Duodenal mucosa (tissue), 2 donors: ENCODE results near the gene FBXO9.

Experiments used
- H3K27ac ChIP-seq: one replicate; pipeline ENCODE4 v1.7.0; 2013; ENCODE audit warnings: low read depth, low read length
- H3K27me3 ChIP-seq, 2 donors: one replicate each; pipeline ENCODE4 v1.7.0; 2013; ENCODE audit warnings: low read length in 2 of 2, control low read depth in 1 of 2; ENCODE audit not compliant: insufficient read depth in 2 of 2, control insufficient read depth in 1 of 2
- H3K36me3 ChIP-seq, 2 donors: one replicate each; pipeline ENCODE4 v1.7.0; 2013; ENCODE audit warnings: low read length in 2 of 2, control low read depth in 1 of 2; ENCODE audit not compliant: insufficient read depth in 2 of 2, control insufficient read depth in 1 of 2
- H3K4me1 ChIP-seq, 2 donors: one replicate each; pipeline ENCODE4 v1.7.0; 2013; ENCODE audit warnings: low read length in 2 of 2, control low read depth in 1 of 2; ENCODE audit not compliant: insufficient read depth in 2 of 2, control insufficient read depth in 1 of 2
- H3K4me3 ChIP-seq, 2 donors: one replicate each; pipeline ENCODE4 v1.7.0; 2013; ENCODE audit warnings: low read length in 2 of 2, low read depth in 1 of 2
- H3K9ac ChIP-seq, 2 donors: one replicate each; pipeline ENCODE4 v1.7.0; 2013; ENCODE audit warnings: low read length in 2 of 2, low read depth in 1 of 2
- H3K9me3 ChIP-seq, 2 donors: one replicate each; pipeline ENCODE4 v1.7.0; 2013; ENCODE audit warnings: low read length in 2 of 2, control low read depth in 1 of 2; ENCODE audit not compliant: control insufficient read depth in 1 of 2

FBXO9 gene

GRCh38 chr6:53031281-53031680 is 33.9 kb upstream of the FBXO9 start:
- peaks cover 0 to 6% of the 10 kb centered on the region in 2 donors for H3K4me1 ChIP-seq
- no peaks in the 10 kb centered on the region for H3K9me3 ChIP-seq
- no peaks in the 10 kb centered on the region for H3K27me3 ChIP-seq
- H3K9ac ChIP-seq = no peak overlapping the region
- peaks cover 34 to 84% of the 10 kb centered on the region in 2 donors for H3K36me3 ChIP-seq
- H3K4me3 ChIP-seq = no peak overlapping the region
- H3K27ac ChIP-seq = no peak overlapping the region

GRCh38 chr6:53032849-53033248 is 32.4 kb upstream of the FBXO9 start:
- Histone ChIP-seq H3K9ac (no peak overlapping the region), H3K27me3 (no peaks in the 10 kb centered on the region), H3K4me3 (no peak overlapping the region), H3K9me3 (no peaks in the 10 kb centered on the region), H3K4me1 (peaks cover 0 to 6% of the 10 kb centered on the region in 2 donors), H3K27ac (no peak overlapping the region), H3K36me3 (peaks cover 27 to 81% of the 10 kb centered on the region in 2 donors)

GRCh38 chr6:53033764-53034163 is 31.4 kb upstream of the FBXO9 start:
- Histone ChIP-seq H3K9me3 (no peaks in the 10 kb centered on the region), H3K27ac (no peak overlapping the region), H3K4me1 (peaks cover 0 to 6% of the 10 kb centered on the region in 2 donors), H3K36me3 (peaks cover 23 to 82% of the 10 kb centered on the region in 2 donors), H3K4me3 (no peak overlapping the region), H3K27me3 (no peaks in the 10 kb centered on the region), H3K9ac (no peak overlapping the region)

- H3K4me1 ChIP-seq = peaks cover 0 to 6% of the 10 kb centered on the region in 2 donors
- no peak overlapping the region for H3K9ac ChIP-seq
- H3K4me3 ChIP-seq = no peak overlapping the region
- no peak overlapping the region for H3K27ac ChIP-seq
- H3K9me3 ChIP-seq = no peaks in the 10 kb centered on the region
- peaks cover 34 to 84% of the 10 kb centered on the region in 2 donors for H3K36me3 ChIP-seq
- no peaks in the 10 kb centered on the region for H3K27me3 ChIP-seq
Observed at GRCh38 chr6:53035549-53036213, 29.5 kb upstream of the FBXO9 start.

- Histone ChIP-seq H3K36me3 (peaks cover 32 to 73% of the 10 kb centered on the region in 2 donors), H3K9me3 (no peaks in the 10 kb centered on the region), H3K27ac (no peak overlapping the region), H3K4me1 (peaks cover 4 to 13% of the 10 kb centered on the region in 2 donors), H3K9ac (no peak overlapping the region), H3K27me3 (no peaks in the 10 kb centered on the region), H3K4me3 (no peak overlapping the region)
Observed at GRCh38 chr6:53038141-53038540, 27.1 kb upstream of the FBXO9 start.

GRCh38 chr6:53038596-53038995 is 26.6 kb upstream of the FBXO9 start:
- Histone ChIP-seq H3K9me3 (no peaks in the 10 kb centered on the region), H3K27me3 (no peaks in the 10 kb centered on the region), H3K36me3 (peaks cover 29 to 71% of the 10 kb centered on the region in 2 donors), H3K9ac (no peak overlapping the region), H3K27ac (no peak overlapping the region), H3K4me3 (no peak overlapping the region), H3K4me1 (peaks cover 4 to 12% of the 10 kb centered on the region in 2 donors)

GRCh38 chr6:53041356-53041755 is 23.8 kb upstream of the FBXO9 start:
- no peaks in the 10 kb centered on the region for H3K27me3 ChIP-seq
- peaks cover 23 to 47% of the 10 kb centered on the region in 2 donors for H3K36me3 ChIP-seq
- no peak overlapping the region for H3K4me3 ChIP-seq
- no peak overlapping the region for H3K9ac ChIP-seq
- peaks cover 4 to 12% of the 10 kb centered on the region in 2 donors for H3K4me1 ChIP-seq
- no peaks in the 10 kb centered on the region for H3K9me3 ChIP-seq
- no peak overlapping the region for H3K27ac ChIP-seq

- no peak overlapping the region for H3K4me3 ChIP-seq
- H3K9ac ChIP-seq = no peak overlapping the region
- no peaks in the 10 kb centered on the region for H3K9me3 ChIP-seq
- H3K4me1 ChIP-seq = peaks cover 4 to 12% of the 10 kb centered on the region in 2 donors
- no peaks in the 10 kb centered on the region for H3K27me3 ChIP-seq
- H3K27ac ChIP-seq = no peak overlapping the region
- H3K36me3 ChIP-seq = peaks cover 23 to 44% of the 10 kb centered on the region in 2 donors
Observed at GRCh38 chr6:53042112-53042511, 23.1 kb upstream of the FBXO9 start.

- H3K9me3 ChIP-seq = no peaks in the 10 kb centered on the region
- H3K27ac ChIP-seq = no peak overlapping the region
- H3K4me3 ChIP-seq = no peak overlapping the region
- H3K9ac ChIP-seq = no peak overlapping the region
- no peaks in the 10 kb centered on the region for H3K27me3 ChIP-seq
- peaks cover 4 to 12% of the 10 kb centered on the region in 2 donors for H3K4me1 ChIP-seq
- H3K36me3 ChIP-seq = peaks cover 23 to 31% of the 10 kb centered on the region in 2 donors
Observed at GRCh38 chr6:53043581-53043980, 21.6 kb upstream of the FBXO9 start.

GRCh38 chr6:53044071-53044470 is 21.1 kb upstream of the FBXO9 start:
- Histone ChIP-seq H3K27me3 (no peaks in the 10 kb centered on the region), H3K36me3 (peaks cover 20 to 26% of the 10 kb centered on the region in 2 donors), H3K27ac (no peak overlapping the region), H3K9ac (no peak overlapping the region), H3K4me3 (no peak overlapping the region), H3K9me3 (no peaks in the 10 kb centered on the region), H3K4me1 (peaks cover 4 to 12% of the 10 kb centered on the region in 2 donors)
